HCT116 (cell line): ENCODE data around the gene TPPP2.

ENCODE experiments used
- CTCF ChIP-seq, 3 experiments: fragments of 200-600 bp in 1 of 3; sonication (generic) in 1 of 3; IDR thresholded peaks in 2 of 3; conservative IDR thresholded peaks in 1 of 3; 2 replicates each; pipeline ENCODE4 v1.5.1; 2012 to 2017; ENCODE audit warnings: low read depth in 2 of 3, low read length in 2 of 3, antibody characterized with exemption in 1 of 3, borderline replicate concordance in 1 of 3, control low read depth in 1 of 3, mild to moderate bottlenecking in 1 of 3, mixed read lengths in 1 of 3, mixed run types in 1 of 3, moderate library complexity in 1 of 3; ENCODE audit not compliant: insufficient read depth in 1 of 3
- POLR2A ChIP-seq: IDR thresholded peaks from 2 replicates; pipeline ENCODE4 v1.7.0; 2011; ENCODE audit warnings: borderline replicate concordance; ENCODE audit not compliant: insufficient read depth, insufficient read length; ENCODE audit errors: extremely low read depth
- REST ChIP-seq: IDR thresholded peaks from 2 replicates; pipeline ENCODE4 v1.6.1; 2012; ENCODE audit warnings: low read depth
- SP1 ChIP-seq: IDR thresholded peaks from 2 replicates; pipeline ENCODE4 v1.6.1; 2012; ENCODE audit warnings: low read depth

- no peak for TF ChIP-seq CTCF (IDR thresholded peaks at IDR 0.05 in 2 of 3, conservative IDR thresholded peaks at IDR 0.05 in 1 of 3; ENCODE audit: borderline replicate concordance in 1 of 3, insufficient read depth in 1 of 3, low read depth in 2 of 3, low read length in 2 of 3)
- no peak for TF ChIP-seq REST
- no peak for TF ChIP-seq POLR2A
- no peak for TF ChIP-seq SP1
Observed at GRCh38 chr14:21071225-21072030, 41.4 kb downstream of the TPPP2 start.
